ENCODE data around the gene ECEL1.
"Not testable (repeated sequence)": the region's sequence is repeated elsewhere in the genome, so short reads cannot be mapped to it uniquely, and the experiment has no call there.

The ECEL1 gene

DNA sequence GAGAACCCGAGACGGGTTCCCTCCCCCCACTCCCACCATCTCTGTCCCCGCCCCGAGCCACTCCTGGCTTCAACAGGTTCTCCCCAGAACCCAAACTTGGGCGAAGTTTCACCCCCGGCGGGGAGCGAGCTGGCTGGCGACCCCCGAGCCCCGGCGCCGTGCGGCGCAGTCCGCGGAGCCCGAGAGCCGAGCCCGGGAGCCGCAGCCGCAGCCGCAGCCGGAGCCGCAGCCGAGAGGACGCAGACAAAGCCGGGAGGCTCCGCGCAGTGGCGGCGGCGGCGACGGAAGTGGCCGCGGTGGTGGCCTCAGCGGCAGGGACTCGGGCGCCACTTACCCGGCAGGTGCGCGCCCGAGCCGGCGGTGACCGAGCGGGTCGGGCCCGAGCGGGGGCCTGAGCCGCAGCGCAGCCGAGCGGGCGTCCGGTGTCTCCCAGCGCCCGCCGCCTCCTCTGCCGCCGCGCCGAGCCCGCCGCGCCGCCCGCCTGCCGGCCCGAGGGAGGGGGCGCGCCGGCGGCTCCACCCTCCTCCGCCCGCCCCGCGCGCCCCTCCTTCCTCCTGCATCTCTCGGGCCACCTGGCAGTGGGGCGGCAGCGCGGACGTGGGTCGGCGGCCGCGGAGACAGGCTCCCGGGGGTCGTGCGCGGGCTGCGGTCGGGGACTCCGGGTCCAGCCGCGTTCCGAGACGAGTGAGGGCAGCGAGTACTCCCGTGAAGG lies at the start of gene ECEL1:
ECEL1 (minus strand) TSS at position 450 of the 712 bp plus-strand sequence. CDS start 1,181 bp downstream, outside the sequence.
- DNase-seq: no peak

- DNase-seq: no peak
Measured at GRCh38 chr2:232537079-232537478, 49.4 kb upstream of the ECEL1 start.

DNA sequence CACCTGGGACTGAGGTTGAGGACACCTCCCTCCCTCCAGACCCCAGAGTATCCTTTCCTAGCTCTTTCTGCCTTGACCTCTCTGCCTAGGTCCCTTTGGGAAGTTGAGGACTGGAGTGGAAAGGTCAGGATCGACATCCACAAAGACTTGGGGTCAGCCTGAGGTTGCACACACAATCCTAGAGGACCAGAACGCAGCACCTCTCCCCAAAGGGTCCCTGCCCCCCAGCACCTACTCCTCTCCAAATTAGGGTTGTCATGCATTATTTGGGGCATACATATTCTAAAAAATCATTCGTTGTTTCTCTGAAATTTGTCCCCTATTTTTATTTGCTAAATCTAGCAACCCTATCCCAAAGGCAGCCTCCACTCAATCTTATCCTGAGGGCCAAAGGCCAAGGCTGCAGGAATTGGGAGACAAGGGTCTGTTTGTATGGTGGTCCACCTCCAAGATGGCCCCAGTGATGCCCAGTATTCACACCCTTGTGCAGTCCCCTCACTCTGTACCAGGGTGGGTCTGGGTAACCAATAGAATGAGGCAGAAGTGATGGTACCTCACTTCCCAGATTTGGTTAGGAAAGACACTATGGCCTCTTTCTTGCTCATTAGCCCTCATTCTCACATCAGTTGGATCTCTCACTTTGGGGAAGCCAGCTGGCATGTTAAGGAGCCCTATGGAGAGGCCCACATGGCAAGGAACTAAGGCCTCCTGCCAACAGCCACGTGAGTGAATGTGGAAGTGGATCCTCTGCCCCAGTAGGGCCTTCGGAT lies 48.3 kb upstream of the ECEL1 start:
- no peak for DNase-seq

DNA sequence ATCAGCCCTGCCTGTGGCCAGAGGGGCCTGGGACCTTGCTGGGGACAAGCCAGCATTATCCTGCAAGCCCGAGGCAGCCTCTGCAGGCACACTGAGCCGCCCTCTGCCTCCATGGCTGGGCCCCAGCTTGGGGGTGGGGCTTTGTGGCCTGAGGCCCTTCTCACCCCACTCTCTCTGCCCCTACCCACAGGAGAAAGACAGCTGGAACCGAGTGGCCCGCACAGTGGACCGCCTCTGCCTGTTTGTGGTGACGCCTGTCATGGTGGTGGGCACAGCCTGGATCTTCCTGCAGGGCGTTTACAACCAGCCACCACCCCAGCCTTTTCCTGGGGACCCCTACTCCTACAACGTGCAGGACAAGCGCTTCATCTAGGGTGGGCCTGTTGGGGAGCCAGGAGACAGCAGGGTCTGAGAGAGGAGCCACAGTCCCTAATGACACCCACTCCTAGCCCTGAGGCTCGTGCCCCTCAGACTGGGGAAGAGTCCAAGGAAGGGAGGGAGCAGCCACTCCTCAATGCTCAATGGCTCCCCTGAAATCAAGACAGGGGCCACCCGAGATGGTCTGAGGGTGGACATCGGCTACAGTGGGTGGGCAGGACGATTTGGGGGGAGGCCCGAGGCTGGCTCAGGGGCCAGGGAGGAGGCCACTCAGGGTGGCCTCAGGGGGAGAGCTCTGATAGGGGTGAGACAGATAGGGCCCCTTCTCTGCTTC lies 47.5 kb upstream of the ECEL1 start:
- DNase-seq: no peak

DNA sequence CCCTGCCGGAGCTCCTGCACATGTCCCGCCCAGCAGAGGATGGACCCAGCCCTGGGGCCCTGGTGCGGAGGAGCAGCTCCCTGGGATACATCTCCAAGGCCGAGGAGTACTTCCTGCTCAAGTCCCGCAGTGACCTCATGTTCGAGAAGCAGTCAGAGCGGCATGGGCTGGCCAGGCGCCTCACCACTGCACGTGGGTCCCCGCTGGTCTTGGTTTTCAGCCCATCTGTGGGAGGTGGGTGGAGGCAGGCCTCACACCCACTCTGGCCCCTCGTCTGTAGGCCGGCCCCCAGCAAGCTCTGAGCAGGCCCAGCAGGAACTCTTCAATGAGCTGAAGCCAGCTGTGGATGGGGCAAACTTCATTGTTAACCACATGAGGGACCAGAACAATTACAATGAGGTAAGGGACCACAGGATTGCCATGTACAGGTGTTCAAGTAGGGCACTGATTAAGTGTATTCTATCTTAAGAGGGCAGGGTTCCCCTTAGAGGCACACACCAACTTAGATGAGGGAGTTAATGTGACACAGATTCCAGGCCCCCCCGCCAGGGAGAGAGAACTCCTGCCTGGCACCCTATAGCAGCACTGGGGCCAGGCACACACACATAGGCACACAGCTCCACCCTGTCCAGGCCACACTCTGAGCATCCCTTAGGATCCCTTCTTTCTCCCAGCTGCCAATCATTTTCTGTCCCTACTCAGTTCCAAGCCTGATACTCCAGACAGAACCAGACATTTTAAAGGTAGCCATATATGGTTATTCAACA lies 46.5 kb upstream of the ECEL1 start:
- DNase-seq: no peak

DNA sequence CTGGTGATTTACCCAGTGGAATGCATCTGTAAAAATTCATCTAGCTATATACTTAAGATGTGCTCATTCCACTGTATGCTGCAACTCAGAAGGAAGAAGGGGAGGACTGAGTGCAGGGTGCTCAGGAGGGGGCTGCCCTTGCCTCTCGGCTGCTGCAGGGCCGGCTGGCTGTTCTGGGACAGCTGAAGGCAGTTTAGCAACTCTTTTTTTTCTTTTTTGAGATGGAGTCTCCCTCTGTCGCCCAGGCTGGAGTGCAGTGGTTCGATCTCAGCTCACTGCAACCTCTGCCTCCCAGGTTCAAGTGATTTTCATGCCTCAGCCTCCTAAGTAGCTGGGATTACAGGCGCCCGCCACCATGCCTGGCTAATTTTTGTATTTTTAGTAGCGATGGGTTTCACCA lies 45.2 kb upstream of the ECEL1 start:
- not testable (repeated sequence) for DNase-seq

GRCh38 chr2:232532419-232532818 lies 44.8 kb upstream of the ECEL1 start:
- DNase-seq: no peak

GRCh38 chr2:232530626-232531260 lies 43.1 kb upstream of the ECEL1 start:
- DNase-seq: no peak

- DNase-seq: no peak
Measured at GRCh38 chr2:232529806-232530547, 42.3 kb upstream of the ECEL1 start.

GRCh38 chr2:232528746-232529460 lies 41.3 kb upstream of the ECEL1 start:
- no peak for DNase-seq

DNA sequence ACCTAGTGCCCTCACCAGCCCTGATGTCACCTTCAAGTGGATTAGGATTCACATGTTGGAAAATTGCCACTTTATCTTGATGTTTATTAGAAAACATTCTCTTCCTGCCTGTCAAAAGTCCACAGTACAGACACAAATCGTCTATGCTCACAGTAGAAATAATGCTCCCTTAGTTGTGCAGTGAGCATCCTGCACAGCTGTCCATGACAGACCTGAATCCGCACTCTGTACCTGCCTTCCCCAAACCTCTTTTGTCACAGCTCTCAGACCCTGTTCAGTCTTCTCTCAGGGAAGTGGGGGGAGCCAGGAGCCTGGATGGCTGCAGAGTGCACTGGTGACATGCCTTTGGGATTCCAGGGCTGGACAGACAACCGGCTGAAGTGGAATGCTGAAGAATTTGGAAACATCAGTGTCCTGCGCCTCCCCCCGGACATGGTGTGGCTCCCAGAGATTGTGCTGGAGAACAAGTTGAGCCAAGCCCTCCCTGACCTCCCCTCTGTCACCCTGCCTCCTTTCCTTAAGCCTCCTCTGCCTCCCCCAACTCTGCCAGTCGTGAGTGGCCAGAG lies 40.4 kb upstream of the ECEL1 start:
- DNase-seq: no peak

GRCh38 chr2:232526372-232526941 lies 38.8 kb upstream of the ECEL1 start:
- DNase-seq: no peak

GRCh38 chr2:232525791-232526371 lies 38.2 kb upstream of the ECEL1 start, which contains the start of gene CHRND:
Gene CHRND, plus strand, starts transcription at chr2:232526160. Its CDS starts 56 bp downstream, at chr2:232526216.
- no peak for DNase-seq

GRCh38 chr2:232525199-232525598 lies 37.6 kb upstream of the ECEL1 start:
- no peak for DNase-seq

DNA sequence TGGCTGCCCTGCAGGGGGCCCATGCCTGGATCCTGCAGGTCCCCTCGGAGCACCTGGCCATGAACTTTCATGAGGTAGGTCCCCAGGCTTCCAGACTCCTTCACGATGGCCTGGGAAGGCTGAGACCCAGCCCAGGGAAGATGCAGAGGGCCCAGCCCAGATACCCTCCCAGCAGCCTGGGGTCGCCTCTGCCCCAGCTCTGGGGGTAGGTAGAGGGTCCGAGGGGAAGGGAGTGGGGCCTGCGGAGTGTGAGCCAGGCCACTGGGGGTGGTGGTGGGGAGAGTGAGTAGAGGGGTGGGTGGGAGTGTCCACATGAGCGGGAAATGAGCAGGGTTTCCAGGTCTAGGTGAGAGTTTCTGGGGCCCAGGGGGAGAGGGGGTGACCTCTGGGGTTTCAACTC lies 37.1 kb upstream of the ECEL1 start:
- no peak for DNase-seq

- no peak for DNase-seq
Measured at GRCh38 chr2:232523682-232524597, 36.3 kb upstream of the ECEL1 start.

DNA sequence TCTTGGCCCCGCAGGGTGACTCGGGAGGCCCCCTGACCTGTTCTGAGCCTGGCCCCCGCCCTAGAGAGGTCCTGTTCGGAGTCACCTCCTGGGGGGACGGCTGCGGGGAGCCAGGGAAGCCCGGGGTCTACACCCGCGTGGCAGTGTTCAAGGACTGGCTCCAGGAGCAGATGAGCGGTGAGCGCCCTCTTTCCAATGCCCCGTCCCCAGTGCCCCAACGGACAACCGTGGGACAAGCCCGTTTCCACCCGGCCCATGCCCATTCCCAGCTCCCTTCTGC lies 35.7 kb upstream of the ECEL1 start:
- no peak for DNase-seq

- no peak for DNase-seq
Measured at GRCh38 chr2:232522623-232523401, 35.2 kb upstream of the ECEL1 start.
